ENCODE measurements around the gene SOX18.
"Not testable (repeated sequence)": the region's sequence is repeated elsewhere in the genome, so short reads cannot be mapped to it uniquely, and the experiment has no call there.

The SOX18 gene

GRCh38 chr20:64015635-64016034 is 33.8 kb downstream of the SOX18 start:
- FAIRE-seq = no peak

GRCh38 chr20:64012385-64013154 is 36.9 kb downstream of the SOX18 start:
- not testable (repeated sequence) for FAIRE-seq

GRCh38 chr20:64011366-64011779 is 38.1 kb downstream of the SOX18 start:
- FAIRE-seq = no peak

- no peak for FAIRE-seq
Observed at GRCh38 chr20:64010711-64011237, 38.7 kb downstream of the SOX18 start.

- FAIRE-seq = no peak
Observed at GRCh38 chr20:64009811-64010387, 39.5 kb downstream of the SOX18 start.

GRCh38 chr20:64006902-64007301 is 42.5 kb downstream of the SOX18 start:
- FAIRE-seq = no peak

- FAIRE-seq = no peak
Observed at GRCh38 chr20:64006490-64006889, 42.9 kb downstream of the SOX18 start.

GRCh38 chr20:64005394-64005793 is 44.0 kb downstream of the SOX18 start:
- no peak for FAIRE-seq

- FAIRE-seq = no peak
Observed at GRCh38 chr20:64003960-64004725, 45.3 kb downstream of the SOX18 start.

- no peak for FAIRE-seq
Observed at GRCh38 chr20:64001607-64002011, 47.8 kb downstream of the SOX18 start.

- FAIRE-seq = no peak
Observed at GRCh38 chr20:64000906-64001305, 48.5 kb downstream of the SOX18 start.
